ENCODE data around the gene UBE2E3.

- TF ChIP-seq CTCF (IDR thresholded peaks at IDR 0.05; ENCODE audit: poor library complexity) (no peak), EZH2 (IDR thresholded peaks at IDR 0.05; ENCODE audit: borderline replicate concordance) (no peak)
These were observed 123.3 kb downstream of the UBE2E3 start for GRCh38 chr2:181103659-181104058.

All from hepatocyte (in vitro differentiated cells).